MCF 10A (cell line): ENCODE data around the gene USP50. TPM values are rescaled to one million over a fixed set of nuclear protein-coding genes. Genes with fewer than 3 reads are reported as not detected.

Source experiments
- BruUV-seq: library from RNA; stranded (reverse); fragments of 400-500 nt; replicated peaks from 2 replicates; lab custom pipeline; 2021; lab: Mats Ljungman, UMichigan
- CTCF ChIA-PET: fragments of 300-600 bp; sonication (Branson Sonifier 250); formaldehyde crosslinking; extraction: SDS; loops from one replicate; lab custom pipeline; 2021; ENCODE audit warnings: antibody characterized with exemption, inconsistent platforms; lab: Yijun Ruan, JAX
- POLR2A ChIA-PET: fragments of 300-600, 350-650 bp; sonication (Branson Sonifier 250); formaldehyde crosslinking; extraction: SDS; loops from one replicate; lab custom pipeline; 2020; ENCODE audit warnings: antibody characterized with exemption, inconsistent platforms; lab: Yijun Ruan, JAX
- DNase-seq: peaks from one replicate; pipeline ENCODE4 v3.0.0-alpha.2; 2018; ENCODE audit not compliant: unreplicated experiment
- H3K27ac Mint-ChIP-seq: one replicate; pipeline ENCODE4 v1.8.0; 2022; ENCODE audit warnings: mild to moderate bottlenecking, low read depth, mixed read lengths; ENCODE audit not compliant: unreplicated experiment
- H3K27me3 Mint-ChIP-seq: one replicate; pipeline ENCODE4 v1.8.0; 2022; ENCODE audit warnings: mixed read lengths; ENCODE audit not compliant: insufficient read depth, unreplicated experiment
- H3K36me3 Mint-ChIP-seq: one replicate; pipeline ENCODE4 v1.8.0; 2022; ENCODE audit warnings: mild to moderate bottlenecking, moderate library complexity, mixed read lengths; ENCODE audit not compliant: insufficient read depth, unreplicated experiment
- H3K4me1 Mint-ChIP-seq: one replicate; pipeline ENCODE4 v1.8.0; 2022; ENCODE audit warnings: mixed read lengths; ENCODE audit not compliant: insufficient read depth, unreplicated experiment
- H3K4me3 Mint-ChIP-seq: one replicate; pipeline ENCODE4 v1.8.0; 2022; ENCODE audit warnings: mild to moderate bottlenecking, moderate library complexity, mixed read lengths; ENCODE audit not compliant: unreplicated experiment
- H3K9me3 Mint-ChIP-seq: one replicate; pipeline ENCODE4 v1.8.0; 2022; ENCODE audit warnings: mixed read lengths; ENCODE audit not compliant: unreplicated experiment
- CTCF ChIP-seq: fragments of 200-600 bp; IDR thresholded peaks from one replicate; pipeline ENCODE4 v1.8.0; 2022; ENCODE audit warnings: antibody characterized with exemption, mild to moderate bottlenecking; ENCODE audit not compliant: unreplicated experiment
- intact Hi-C: fragments of 100-400 bp; cut with micrococcal nuclease; formaldehyde crosslinking; loops from 2 replicates; pipeline ENCODE4 v1.14.1; 2022
- total RNA-seq: library from RNA; stranded (reverse); gene quantifications from 2 replicates; pipeline ENCODE4 v1.2.3, GENCODE V29; 2022

Gene USP50
- total RNA-seq, 1 experiment from 2014 or later = not detected

- Mint-ChIP-seq H3K4me1 (no peaks in the 10 kb centered on the region), H3K27me3 (no peaks in the 10 kb centered on the region), H3K36me3 (peaks cover 83% of the 10 kb centered on the region), H3K9me3 (no peaks in the 10 kb centered on the region), H3K4me3 (no peak overlapping the region), H3K27ac (no peak overlapping the region)
- no peak for TF ChIP-seq CTCF
- intact Hi-C loops = no loop called here
- no TSS peak for BruUV-seq
- ChIA-PET CTCF (no interaction called here), POLR2A (interaction anchor here (1.4 kb wide), 1 partner anchor 110 kb away, joined by 5 read pairs; no protein-coding TSS in a partner anchor)
- DNase-seq = peak; percentile 0
Observed at GRCh38 chr15:50452927-50453326, 93.5 kb downstream of the USP50 start.

Other genes starting within 250 kb of the USP50 start
- 33.4 and 38.5 TPM in 2 replicates for gene GABPB1, start 191.5 kb downstream of the USP50 start, total RNA-seq
- 67.6 and 72.7 TPM in 2 replicates for gene USP8, start 122.3 kb downstream of the USP50 start, total RNA-seq
- gene TRPM7, start 140.1 kb upstream of the USP50 start, total RNA-seq = 35.5 and 36.3 TPM in 2 replicates
- gene SPPL2A, start 219.0 kb upstream of the USP50 start, total RNA-seq = 93.0 and 122 TPM in 2 replicates